Epithelial cell of esophagus (primary cell): ENCODE results near the gene CLSTN2.

Experiments
- DNase-seq: peaks from one replicate; pipeline ENCODE4 v3.0.0; 2010; ENCODE audit warnings: low read depth
- H3K4me3 ChIP-seq: 2 replicates; pipeline ENCODE4 v1.5.1; 2011; ENCODE audit warnings: mild to moderate bottlenecking, low read length, control low read depth
- TF ChIP-seq, protein P1 (sequence below): IDR thresholded peaks from 2 replicates; pipeline ENCODE4 v1.5.1; 2011; ENCODE audit warnings: low read depth, mild to moderate bottlenecking, low read length, control low read depth, inconsistent platforms; ENCODE audit not compliant: insufficient read depth; ENCODE audit errors: missing control alignments

CLSTN2 gene

GRCh38 chr3:140290105-140290504 lies 355.1 kb downstream of the CLSTN2 start:
- no peak overlapping the region for H3K4me3 ChIP-seq
- TF ChIP-seq, protein P1, sequence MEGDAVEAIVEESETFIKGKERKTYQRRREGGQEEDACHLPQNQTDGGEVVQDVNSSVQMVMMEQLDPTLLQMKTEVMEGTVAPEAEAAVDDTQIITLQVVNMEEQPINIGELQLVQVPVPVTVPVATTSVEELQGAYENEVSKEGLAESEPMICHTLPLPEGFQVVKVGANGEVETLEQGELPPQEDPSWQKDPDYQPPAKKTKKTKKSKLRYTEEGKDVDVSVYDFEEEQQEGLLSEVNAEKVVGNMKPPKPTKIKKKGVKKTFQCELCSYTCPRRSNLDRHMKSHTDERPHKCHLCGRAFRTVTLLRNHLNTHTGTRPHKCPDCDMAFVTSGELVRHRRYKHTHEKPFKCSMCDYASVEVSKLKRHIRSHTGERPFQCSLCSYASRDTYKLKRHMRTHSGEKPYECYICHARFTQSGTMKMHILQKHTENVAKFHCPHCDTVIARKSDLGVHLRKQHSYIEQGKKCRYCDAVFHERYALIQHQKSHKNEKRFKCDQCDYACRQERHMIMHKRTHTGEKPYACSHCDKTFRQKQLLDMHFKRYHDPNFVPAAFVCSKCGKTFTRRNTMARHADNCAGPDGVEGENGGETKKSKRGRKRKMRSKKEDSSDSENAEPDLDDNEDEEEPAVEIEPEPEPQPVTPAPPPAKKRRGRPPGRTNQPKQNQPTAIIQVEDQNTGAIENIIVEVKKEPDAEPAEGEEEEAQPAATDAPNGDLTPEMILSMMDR, result no peak
- peak; percentile 61 for DNase-seq

- peak; percentile 4 for DNase-seq
- no peak overlapping the region for H3K4me3 ChIP-seq
Observed at GRCh38 chr3:140292170-140292569, 357.2 kb downstream of the CLSTN2 start.

DNA sequence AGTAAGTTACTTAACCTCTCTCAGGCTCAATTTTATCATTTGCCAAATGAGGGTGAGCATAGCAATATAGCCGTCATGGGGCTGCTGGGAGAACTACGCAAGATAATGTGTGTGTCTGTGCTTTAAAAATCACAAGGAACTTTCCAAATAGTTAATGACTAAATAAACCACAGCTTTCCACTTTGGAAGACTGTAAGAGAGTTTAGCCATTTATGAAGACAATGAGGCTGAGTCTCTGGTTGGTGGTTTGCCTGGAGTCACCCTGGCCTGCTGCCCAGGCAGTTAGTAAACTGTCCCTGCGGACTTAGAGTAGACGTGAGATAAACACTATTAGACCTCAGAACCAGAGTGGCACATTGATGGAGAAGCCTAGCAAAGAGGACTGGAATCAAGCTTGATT lies 357.7 kb downstream of the CLSTN2 start:
- DNase-seq, result no peak
- no peak overlapping the region for H3K4me3 ChIP-seq
- TF ChIP-seq, protein P1, result no peak

More at GRCh38 chr3:140292170-140292569, 357.2 kb downstream of the CLSTN2 start:
- TF ChIP-seq, protein P1, result no peak

- peak; percentile 16 for DNase-seq
- H3K4me3 ChIP-seq, result no peak overlapping the region
- TF ChIP-seq, protein P1, result no peak
Observed at GRCh38 chr3:140294058-140294457, 359.1 kb downstream of the CLSTN2 start.

- TF ChIP-seq, protein P1, result no peak
- no peak for DNase-seq
Observed at GRCh38 chr3:140296796-140297352, 361.9 kb downstream of the CLSTN2 start.

DNA sequence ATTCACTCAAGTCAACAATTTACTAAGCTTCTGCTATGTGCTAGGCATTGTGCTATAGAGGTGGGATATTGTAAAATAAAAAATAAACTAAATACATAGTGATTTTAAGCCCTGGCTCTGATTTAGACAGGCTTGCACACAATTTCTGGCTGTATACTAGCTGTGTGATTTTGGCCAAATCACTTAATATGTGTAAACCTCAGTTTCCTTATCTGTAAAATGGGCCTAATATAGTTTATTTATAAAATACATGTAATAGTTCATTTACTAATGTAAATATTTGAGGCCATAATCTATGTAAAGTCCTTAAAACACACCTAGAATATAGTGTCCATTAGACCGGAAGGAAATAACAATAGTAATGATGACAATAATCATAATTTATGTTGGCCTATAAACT lies 363.1 kb downstream of the CLSTN2 start:
- TF ChIP-seq, protein P1, result no peak

More at GRCh38 chr3:140296796-140297352, 361.9 kb downstream of the CLSTN2 start:
- H3K4me3 ChIP-seq, result no peak overlapping the region

DNA sequence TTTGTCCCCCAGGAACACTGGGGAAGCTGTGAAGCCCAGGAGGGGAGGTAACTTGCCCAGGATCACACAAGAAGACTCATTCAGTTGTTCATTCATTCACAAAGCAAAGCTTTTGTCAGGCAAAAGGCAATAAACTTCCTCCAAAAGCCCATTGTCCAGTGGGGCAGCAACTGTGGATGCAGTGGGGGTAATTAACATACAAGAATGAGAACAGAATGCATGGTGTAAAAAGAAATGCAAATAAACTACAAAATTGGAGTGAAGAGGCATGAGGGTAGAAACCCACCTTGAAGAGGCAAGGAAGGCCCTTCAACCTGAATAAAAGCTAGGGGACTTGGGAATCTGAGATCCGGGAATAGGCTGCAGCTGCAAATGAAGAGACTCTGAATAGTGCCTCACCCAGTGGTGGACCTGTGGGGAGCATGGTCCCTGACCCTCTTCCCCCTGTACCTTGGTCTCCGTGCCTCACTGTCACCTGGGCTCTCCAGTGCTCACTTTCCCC lies 363.6 kb downstream of the CLSTN2 start:
- H3K4me3 ChIP-seq, result no peak overlapping the region
- no peak for DNase-seq
- TF ChIP-seq, protein P1, result no peak

More for the DNA sequence above, 363.1 kb downstream of the CLSTN2 start:
- no peak for DNase-seq
- H3K4me3 ChIP-seq, result no peak overlapping the region
